Neural progenitor cell (in vitro differentiated cells): ENCODE data around the gene CTNNAL1. TPM values are rescaled to one million over a fixed set of nuclear protein-coding genes. Genes with fewer than 3 reads are reported as not detected.
"Not testable (repeated sequence)": the region's sequence is repeated elsewhere in the genome, so short reads cannot be mapped to it uniquely, and the experiment has no call there.

ENCODE experiments used
- DNase-seq: peaks from one replicate; pipeline ENCODE4 v3.0.0-alpha.2; 2016; ENCODE audit warnings: low spot score
- H2AFZ ChIP-seq: fragments of 200-600 bp; sonication (generic); replicated peaks from 2 replicates; pipeline ENCODE4 v1.6.1; 2016; ENCODE audit warnings: antibody characterized with exemption
- H3F3A ChIP-seq: fragments of 200-600 bp; sonication (generic); 2 replicates; pipeline ENCODE4 v1.6.1; 2016; ENCODE audit warnings: antibody characterized with exemption, low read depth
- H3K27ac ChIP-seq: fragments of 200-600 bp; sonication (generic); 2 replicates; pipeline ENCODE4 v1.5.1; 2016; ENCODE audit warnings: mild to moderate bottlenecking
- H3K27me3 ChIP-seq: fragments of 200-600 bp; sonication (generic); 2 replicates; pipeline ENCODE4 v1.6.1; 2016; ENCODE audit warnings: mild to moderate bottlenecking, moderate library complexity
- H3K36me3 ChIP-seq: fragments of 200-600 bp; sonication (generic); 2 replicates; pipeline ENCODE4 v1.5.1; 2016
- H3K4me1 ChIP-seq: fragments of 200-600 bp; sonication (generic); 2 replicates; pipeline ENCODE4 v1.6.1; 2016; ENCODE audit warnings: mixed run types
- H3K4me2 ChIP-seq: fragments of 200-600 bp; sonication (generic); 2 replicates; pipeline ENCODE4 v1.6.1; 2016
- H3K4me3 ChIP-seq: fragments of 200-600 bp; sonication (generic); 2 replicates; pipeline ENCODE4 v1.5.1; 2016
- H3K79me2 ChIP-seq: fragments of 200-600 bp; sonication (generic); 2 replicates; pipeline ENCODE4 v1.6.1; 2016; ENCODE audit warnings: low read depth
- H3K9ac ChIP-seq: fragments of 200-600 bp; sonication (generic); 2 replicates; pipeline ENCODE4 v1.6.1; 2016
- H3K9me3 ChIP-seq: fragments of 200-600 bp; sonication (generic); 2 replicates; pipeline ENCODE4 v1.5.1; 2016; ENCODE audit warnings: low read depth
- H4K20me1 ChIP-seq: fragments of 200-600 bp; sonication (generic); 2 replicates; pipeline ENCODE4 v1.6.1; 2016; ENCODE audit warnings: low read depth
- H3K27ac Mint-ChIP-seq: 3 replicates; pipeline ENCODE4 v1.8.0; 2021; ENCODE audit warnings: mixed read lengths
- H3K27me3 Mint-ChIP-seq: 2 replicates; pipeline ENCODE4 v1.8.0; 2022; ENCODE audit warnings: low read depth, mild to moderate bottlenecking, inconsistent platforms, moderate library complexity, mixed read lengths; ENCODE audit not compliant: insufficient read depth
- H3K36me3 Mint-ChIP-seq: 3 replicates; pipeline ENCODE4 v1.8.0; 2021; ENCODE audit warnings: mixed read lengths
- H3K4me1 Mint-ChIP-seq: 3 replicates; pipeline ENCODE4 v1.8.0; 2021; ENCODE audit warnings: mixed read lengths
- H3K4me3 Mint-ChIP-seq: 3 replicates; pipeline ENCODE4 v1.8.0; 2021; ENCODE audit warnings: mild to moderate bottlenecking, moderate library complexity, mixed read lengths
- H3K9me3 Mint-ChIP-seq: 3 replicates; pipeline ENCODE4 v1.8.0; 2020; ENCODE audit warnings: mixed read lengths
- CTCF ChIP-seq: fragments of 200-600 bp; sonication (generic); IDR thresholded peaks from 2 replicates; pipeline ENCODE4 v1.5.1; 2017; ENCODE audit warnings: antibody characterized with exemption, mild to moderate bottlenecking
- EZH2 ChIP-seq: fragments of 200-600 bp; sonication (generic); IDR thresholded peaks from 2 replicates; pipeline ENCODE4 v1.6.1; 2017; ENCODE audit warnings: antibody characterized with exemption, mild to moderate bottlenecking, moderate library complexity
- EZH2phosphoT487 ChIP-seq: fragments of 200-600 bp; sonication (generic); IDR thresholded peaks from 2 replicates; pipeline ENCODE4 v1.6.1; 2017; ENCODE audit warnings: antibody characterized with exemption
- total RNA-seq: library from RNA; depleted of rRNA; stranded (reverse); fragments of >200 nt; gene quantifications from 2 replicates; pipeline ENCODE4 v1.2.3, GENCODE V29; 2015; ENCODE audit warnings: low replicate concordance

The CTNNAL1 gene
- total RNA-seq, result 102 and 156 TPM in 2 replicates

DNA sequence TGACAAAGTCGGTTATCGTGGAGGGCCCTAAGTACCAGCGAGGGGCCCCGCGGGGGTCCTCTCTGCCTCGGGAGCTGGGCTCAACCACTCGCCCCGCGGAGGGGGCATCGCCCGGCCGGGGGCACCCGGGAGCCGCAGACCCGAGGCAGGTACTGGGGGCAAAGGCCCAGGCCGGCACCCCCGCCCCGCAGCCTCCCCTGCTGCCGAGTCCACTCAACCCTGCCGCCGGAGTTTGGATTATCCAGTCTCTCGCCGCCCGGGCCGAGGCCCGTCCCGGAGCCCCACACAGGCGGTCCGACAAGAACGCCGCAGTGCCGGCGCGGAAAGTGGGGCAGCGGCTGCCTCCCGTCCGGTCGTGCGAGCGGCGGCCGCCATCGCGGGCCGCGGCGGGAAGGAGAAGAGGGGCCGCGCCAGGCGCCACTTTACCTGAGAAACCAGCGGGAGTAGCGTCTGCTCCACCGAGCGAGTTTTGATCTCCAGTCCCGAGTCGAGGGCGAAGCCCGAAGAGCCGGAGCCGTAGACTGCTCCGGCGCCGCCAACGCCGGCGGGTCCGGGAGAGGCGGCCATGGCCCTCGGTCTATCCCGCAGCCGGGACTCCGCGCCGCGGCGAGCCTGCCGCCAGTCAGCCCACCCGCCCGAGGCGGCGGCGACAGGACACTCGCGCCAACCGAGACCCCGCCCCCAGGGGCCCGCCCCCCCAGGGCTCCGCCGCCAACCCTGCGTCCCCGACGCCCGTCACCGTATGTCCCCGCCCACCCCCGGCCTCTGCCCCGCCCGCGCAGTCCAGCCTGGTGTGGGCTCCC is at the start of gene CTNNAL1:
CTNNAL1 (minus strand) TSS at position 624 of the 803 bp plus-strand sequence; CDS start at position 567, 57 bp downstream.
- Histone ChIP-seq H3K79me2 (peaks cover 46% of the 10 kb centered on the region), H3F3A (peaks cover 18% of the 10 kb centered on the region), H3K27ac (peak within 1 kb of the TSS; percentile 81), H3K9me3 (no peaks in the 10 kb centered on the region), H3K4me3 (peak within 1 kb of the TSS; percentile 97), H3K9ac (peak within 1 kb of the TSS; percentile 67), H3K27me3 (no peaks in the 10 kb centered on the region), H3K36me3 (no peaks in the 10 kb centered on the region), H2AFZ (peak within 1 kb of the TSS; percentile 93), H3K4me2 (peak within 1 kb of the TSS; percentile 75), H4K20me1 (peaks cover 32% of the 10 kb centered on the region), H3K4me1 (peaks cover 11% of the 10 kb centered on the region)
- Mint-ChIP-seq H3K4me3 (peak within 1 kb of the TSS; percentile 97), H3K27ac (peak within 1 kb of the TSS; percentile 91), H3K9me3 (peaks cover 2% of the 10 kb centered on the region), H3K27me3 (no peaks in the 10 kb centered on the region), H3K4me1 (peaks cover 36% of the 10 kb centered on the region), H3K36me3 (peaks cover 13% of the 10 kb centered on the region)
- TF ChIP-seq EZH2phosphoT487 (peak; percentile 37), EZH2 (peak; percentile 39), CTCF (no peak)
- DNase-seq, result peak; percentile 96

GRCh38 chr9:109062543-109062942 is 49.2 kb upstream of the CTNNAL1 start:
- Histone ChIP-seq H3K27me3 (no peaks in the 10 kb centered on the region), H3K79me2 (no peaks in the 10 kb centered on the region), H3K27ac (no peak overlapping the region), H2AFZ (no peak overlapping the region), H3K9me3 (no peaks in the 10 kb centered on the region), H3K4me1 (no peaks in the 10 kb centered on the region), H3F3A (no peaks in the 10 kb centered on the region), H4K20me1 (no peaks in the 10 kb centered on the region), H3K4me3 (no peak overlapping the region), H3K9ac (no peak overlapping the region), H3K36me3 (peaks cover 17% of the 10 kb centered on the region), H3K4me2 (no peak overlapping the region)
- no peaks in the 10 kb centered on the region for H3K4me1 Mint-ChIP-seq
- H3K27ac Mint-ChIP-seq, result no peak overlapping the region
- H3K27me3 Mint-ChIP-seq, result no peaks in the 10 kb centered on the region
- no peaks in the 10 kb centered on the region for H3K9me3 Mint-ChIP-seq
- no peak for DNase-seq
- TF ChIP-seq EZH2phosphoT487 (no peak), CTCF (no peak), EZH2 (no peak)
- no peak overlapping the region for H3K4me3 Mint-ChIP-seq
- H3K36me3 Mint-ChIP-seq, result peaks cover 21% of the 10 kb centered on the region

- H3K36me3 ChIP-seq, result peaks cover 27% of the 10 kb centered on the region
- H3K27me3 ChIP-seq, result no peaks in the 10 kb centered on the region
- no peaks in the 10 kb centered on the region for H3K4me1 Mint-ChIP-seq
- no peaks in the 10 kb centered on the region for H3K27me3 Mint-ChIP-seq
- H2AFZ ChIP-seq, result no peak overlapping the region
- no peak overlapping the region for H3K4me3 ChIP-seq
- peaks cover 31% of the 10 kb centered on the region for H3K36me3 Mint-ChIP-seq
- no peak overlapping the region for H3K27ac Mint-ChIP-seq
- no peaks in the 10 kb centered on the region for H3K79me2 ChIP-seq
- TF ChIP-seq CTCF (no peak), EZH2phosphoT487 (no peak), EZH2 (no peak)
- no peak overlapping the region for H3K9ac ChIP-seq
- H3K4me1 ChIP-seq, result no peaks in the 10 kb centered on the region
- H3F3A ChIP-seq, result no peaks in the 10 kb centered on the region
- no peaks in the 10 kb centered on the region for H3K9me3 Mint-ChIP-seq
- no peak overlapping the region for H3K27ac ChIP-seq
- no peaks in the 10 kb centered on the region for H3K9me3 ChIP-seq
- no peak overlapping the region for H3K4me3 Mint-ChIP-seq
- no peak overlapping the region for H3K4me2 ChIP-seq
- no peak for DNase-seq
- H4K20me1 ChIP-seq, result no peaks in the 10 kb centered on the region
Observed at GRCh38 chr9:109060191-109060590, 46.9 kb upstream of the CTNNAL1 start.

DNA sequence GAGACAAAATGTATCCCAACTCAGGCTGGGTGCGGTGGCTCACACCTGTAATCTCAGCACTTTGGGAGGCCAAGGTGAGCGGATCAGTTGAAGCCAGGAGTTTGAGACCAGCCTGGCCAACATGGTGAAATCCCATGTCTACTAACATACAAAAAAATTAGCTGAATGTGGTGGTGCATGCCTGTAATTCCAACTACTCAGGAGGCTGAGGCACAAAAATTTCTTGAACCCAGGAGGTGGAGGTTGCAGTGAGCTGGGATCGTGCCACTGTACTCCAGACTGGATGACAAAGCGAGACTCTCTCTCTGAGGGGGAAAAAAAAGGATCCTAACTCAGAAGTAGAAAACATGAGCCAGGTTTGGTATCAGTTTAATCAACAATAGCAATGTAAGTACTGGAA is 39.8 kb upstream of the CTNNAL1 start:
- not testable (repeated sequence) for H3K4me3 Mint-ChIP-seq, H3K79me2 ChIP-seq, H3K4me2 ChIP-seq, DNase-seq, H3K4me1 Mint-ChIP-seq, H3K27me3 Mint-ChIP-seq, H4K20me1 ChIP-seq, H3K27ac Mint-ChIP-seq, H3K4me1 ChIP-seq, H3K9ac ChIP-seq, H3K27ac ChIP-seq, H3K9me3 Mint-ChIP-seq, H3K4me3 ChIP-seq, H2AFZ ChIP-seq, H3K9me3 ChIP-seq, H3K27me3 ChIP-seq, H3F3A ChIP-seq
- H3K36me3 Mint-ChIP-seq, result peaks cover 37% of the 10 kb centered on the region
- H3K36me3 ChIP-seq, result peaks cover 34% of the 10 kb centered on the region
